ENCODE measurements around the gene SFTPD. TPM values are rescaled to one million over a fixed set of nuclear protein-coding genes. Genes with fewer than 3 reads are reported as not detected.

Gene SFTPD
- total and polyA plus RNA-seq, 8 donors: 1.5 to 5.9 (median 2.1) TPM

GRCh38 chr10:79976999-79977398, 28.1 kb upstream of the SFTPD start:
- no peak for DNase-seq
- intact Hi-C loops (cut with DNase I): no loop called here
- TF ChIP-seq CTCF (IDR thresholded peaks at IDR 0.05): no peak
- H3K9me3 ChIP-seq: no peaks in the 10 kb centered on the region
- FAIRE-seq: no peak
- WGBS, 2 donors: 90 to 94% methylated on average over 2 of the region's 2 CpGs
- no peak overlapping the region for H3K27ac ChIP-seq
- no peak overlapping the region for H3K4me3 ChIP-seq
- H3K4me1 ChIP-seq: peaks cover 11 to 21% (median 16%) of the 10 kb centered on the region in 3 donors
- no peaks in the 10 kb centered on the region for H3K27me3 ChIP-seq
- ATAC-seq: no peak
- no peaks in the 10 kb centered on the region for H3K36me3 ChIP-seq

GRCh38 chr10:79970062-79970461, 21.2 kb upstream of the SFTPD start:
- DNase-seq (no peak), ATAC-seq (no peak), FAIRE-seq (no peak)
- no peaks in the 10 kb centered on the region for H3K4me1 ChIP-seq
- no peak overlapping the region for H3K4me3 ChIP-seq
- no peak for TF ChIP-seq CTCF (IDR thresholded peaks at IDR 0.05)
- intact Hi-C loops (cut with DNase I): no loop called here
- no peak overlapping the region for H3K27ac ChIP-seq
- H3K27me3 ChIP-seq: no peaks in the 10 kb centered on the region
- no peaks in the 10 kb centered on the region for H3K9me3 ChIP-seq
- no peaks in the 10 kb centered on the region for H3K36me3 ChIP-seq

GRCh38 chr10:79947787-79948424, 999 bp downstream of the SFTPD start:
- H3K4me1 ChIP-seq: peaks cover 0 to 8% (median 0%) of the 10 kb centered on the region in 3 donors
- WGBS, 2 donors: 44 to 47% methylated on average over 5 of the region's 5 CpGs
- ATAC-seq (peak; percentile 71 to 92 (median 82)), DNase-seq (peak in 2 of 6 donors; percentile 42 to 45), FAIRE-seq (no peak)
- H3K27me3 ChIP-seq: no peaks in the 10 kb centered on the region
- H3K27ac ChIP-seq: no peak overlapping the region
- intact Hi-C loops (cut with DNase I): loop anchor here in 1 of 3 donors (10.0 kb wide), 1 partner anchor 97 kb away; no protein-coding TSS in a partner anchor
- TF ChIP-seq CTCF (IDR thresholded peaks at IDR 0.05): no peak
- H3K4me3 ChIP-seq: no peak overlapping the region
- H3K9me3 ChIP-seq: no peaks in the 10 kb centered on the region
- H3K36me3 ChIP-seq: no peaks in the 10 kb centered on the region

DNA sequence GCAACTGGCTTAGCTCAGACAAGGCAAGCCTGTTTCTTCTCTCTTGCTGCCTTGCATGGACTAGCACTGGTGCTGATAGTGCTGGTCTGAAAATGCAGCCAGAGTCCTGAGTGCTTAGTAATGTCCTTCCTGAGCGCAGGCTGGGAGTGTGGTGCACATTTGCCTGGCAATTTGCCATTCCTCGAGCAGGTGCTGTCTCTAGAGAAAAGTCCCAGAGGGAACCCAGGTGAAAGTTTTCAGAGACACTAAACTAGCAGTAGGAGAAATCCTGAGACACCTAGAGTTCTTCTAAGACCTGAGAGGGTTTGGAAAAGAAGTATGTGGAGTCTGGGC, 1.9 kb downstream of the SFTPD start:
- H3K9me3 ChIP-seq: no peaks in the 10 kb centered on the region
- peak; percentile 86 to 91 (median 87) for ATAC-seq
- 24 to 26% methylated on average over 2 of the region's 2 CpGs for WGBS, 2 donors
- TF ChIP-seq CTCF (IDR thresholded peaks at IDR 0.05): no peak
- H3K27me3 ChIP-seq: no peaks in the 10 kb centered on the region
- intact Hi-C loops (cut with DNase I): loop anchor here in 1 of 3 donors (10.0 kb wide), 1 partner anchor 98 kb away; no protein-coding TSS in a partner anchor
- FAIRE-seq: no peak
- H3K36me3 ChIP-seq: no peaks in the 10 kb centered on the region
- peaks cover 0 to 8% (median 0%) of the 10 kb centered on the region in 3 donors for H3K4me1 ChIP-seq
- peak in 4 of 6 donors; percentile 56 to 69 (median 63) for DNase-seq
- no peak overlapping the region for H3K27ac ChIP-seq
- H3K4me3 ChIP-seq: no peak overlapping the region
